GM19468 (cell line): ENCODE data around the gene UBE2G2.

Source experiments
- ATAC-seq: cut with Tn5 transposase; IDR thresholded peaks from one replicate; pipeline ENCODE4 v1.9.1; 2021; ENCODE audit warnings: mild to moderate bottlenecking, moderate library complexity, moderate number of reproducible peaks; ENCODE audit not compliant: unreplicated experiment; ENCODE audit errors: extremely low read depth

Gene UBE2G2

GRCh38 chr21:44766818-44767354 lies 34.7 kb downstream of the UBE2G2 start:
- no peak for ATAC-seq

DNA sequence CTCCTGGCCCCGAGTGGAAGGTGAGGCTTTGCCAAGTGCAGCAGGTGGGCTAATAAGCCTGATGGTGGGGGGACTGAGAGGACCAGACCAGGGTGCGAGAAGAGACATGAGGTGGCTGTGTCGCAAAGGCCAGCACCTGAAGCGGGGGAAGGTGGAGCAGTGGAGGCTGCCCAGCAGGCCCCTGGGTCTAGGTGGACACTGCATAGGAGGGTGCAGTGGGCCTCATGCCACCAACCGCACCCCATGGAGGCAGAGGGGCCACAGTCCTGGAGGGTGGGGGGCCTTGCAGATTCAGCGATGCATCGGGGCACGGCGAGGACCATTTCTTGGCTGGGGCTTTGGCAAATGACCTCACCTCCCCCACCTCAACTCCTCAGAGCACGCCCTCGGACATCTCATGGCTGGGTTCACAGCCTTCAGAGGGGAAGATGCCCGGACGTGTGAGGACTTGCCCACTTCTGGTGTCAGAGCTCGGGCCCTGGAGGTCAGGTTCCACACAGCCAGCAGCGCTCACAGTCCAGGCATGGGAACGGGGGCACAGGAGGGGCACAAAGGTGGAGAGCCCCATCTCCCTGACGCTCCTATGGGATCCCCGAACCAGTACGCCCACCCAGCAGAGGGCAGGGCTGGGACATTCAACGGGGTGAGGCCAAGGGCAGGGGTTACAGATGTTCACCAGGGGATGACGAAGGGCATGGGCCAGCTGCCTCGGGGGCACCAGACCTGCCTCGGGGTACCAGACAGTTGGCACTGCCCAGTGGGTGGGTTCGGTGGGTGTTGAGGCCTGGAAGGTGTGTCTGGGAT lies 35.4 kb downstream of the UBE2G2 start:
- ATAC-seq = no peak

DNA sequence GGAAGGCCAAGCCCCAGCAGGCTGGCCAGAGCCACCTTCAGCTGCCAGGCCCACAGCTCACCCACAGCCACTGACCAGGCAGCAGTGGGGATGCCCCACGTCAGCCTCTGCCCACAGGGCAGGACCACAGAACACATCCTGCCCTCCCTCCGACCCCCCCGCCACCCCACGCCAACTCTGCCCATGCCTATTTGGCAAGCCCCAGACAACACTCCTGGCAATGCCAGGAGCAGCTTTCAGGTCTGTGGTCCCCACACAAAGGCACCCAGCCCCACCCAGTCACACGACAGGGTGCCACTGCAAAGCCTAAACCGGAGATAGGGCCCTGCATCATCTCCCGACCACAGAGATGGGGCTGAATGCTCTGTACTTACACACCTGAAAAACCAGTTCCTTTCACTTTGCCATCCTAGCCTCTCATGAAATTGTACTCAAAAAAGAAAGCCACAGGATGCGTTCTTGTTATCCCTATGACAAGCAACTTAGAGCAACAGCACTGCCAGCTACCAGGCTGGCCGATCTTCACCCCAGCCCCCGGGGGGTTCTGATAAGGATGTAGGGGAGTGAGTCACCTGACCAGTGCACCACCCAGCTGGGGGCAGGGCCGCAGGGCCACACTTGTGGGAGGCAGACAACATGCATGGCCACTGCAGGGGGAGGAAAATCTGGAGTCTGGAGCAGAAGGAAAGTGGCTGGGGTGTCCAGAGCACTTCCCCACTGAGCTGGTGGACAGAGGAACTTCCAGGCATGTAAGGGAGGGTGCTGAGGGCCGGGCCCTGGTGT lies 36.2 kb downstream of the UBE2G2 start:
- no peak for ATAC-seq

DNA sequence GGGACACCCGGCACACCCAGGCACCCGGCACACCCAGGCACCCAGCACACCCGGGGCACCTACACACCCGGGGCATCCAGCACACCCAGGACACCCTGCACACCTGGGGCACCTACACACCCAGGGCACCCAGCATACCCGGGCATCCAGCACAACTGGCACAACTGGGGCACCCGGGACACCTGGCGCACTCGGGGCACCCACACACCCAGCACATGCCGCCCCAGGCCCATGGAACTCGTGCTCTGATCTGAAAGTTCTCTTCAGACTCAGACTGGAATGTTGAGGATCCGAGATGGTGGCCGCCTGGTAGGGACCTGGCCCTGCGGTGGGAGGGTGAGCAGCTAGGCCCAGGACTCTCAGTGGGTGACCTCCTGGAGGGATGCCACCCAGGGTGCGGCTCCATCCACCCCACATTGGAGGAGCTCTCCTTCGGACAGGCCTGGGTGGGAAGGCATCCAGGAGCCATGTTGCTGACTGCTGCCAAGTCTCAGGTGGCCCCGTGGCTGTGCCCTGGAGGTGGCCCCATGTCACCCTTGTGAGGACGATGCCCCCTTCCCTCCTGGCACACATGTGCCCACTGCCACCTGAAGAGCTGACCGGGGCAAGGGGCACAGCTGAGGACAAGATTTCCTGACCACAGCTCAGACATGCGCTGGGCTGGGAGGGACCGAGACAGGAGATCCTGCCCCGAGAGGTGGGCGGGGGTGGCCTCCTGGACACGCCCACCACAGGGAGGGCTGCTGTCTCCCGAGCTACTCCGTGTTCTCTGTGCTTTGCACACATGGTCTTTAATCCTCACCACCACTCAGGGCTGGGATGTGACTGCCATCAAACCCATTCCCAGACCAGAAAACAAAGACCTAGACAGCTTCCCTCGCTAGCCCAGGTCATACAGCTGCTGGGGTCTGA lies 37.0 kb downstream of the UBE2G2 start:
- no peak for ATAC-seq

- ATAC-seq = no peak
Measured at GRCh38 chr21:44763451-44764318, 37.9 kb downstream of the UBE2G2 start.

GRCh38 chr21:44763050-44763378 lies 38.6 kb downstream of the UBE2G2 start:
- no peak for ATAC-seq

GRCh38 chr21:44762221-44763049 lies 39.2 kb downstream of the UBE2G2 start:
- no peak for ATAC-seq

DNA sequence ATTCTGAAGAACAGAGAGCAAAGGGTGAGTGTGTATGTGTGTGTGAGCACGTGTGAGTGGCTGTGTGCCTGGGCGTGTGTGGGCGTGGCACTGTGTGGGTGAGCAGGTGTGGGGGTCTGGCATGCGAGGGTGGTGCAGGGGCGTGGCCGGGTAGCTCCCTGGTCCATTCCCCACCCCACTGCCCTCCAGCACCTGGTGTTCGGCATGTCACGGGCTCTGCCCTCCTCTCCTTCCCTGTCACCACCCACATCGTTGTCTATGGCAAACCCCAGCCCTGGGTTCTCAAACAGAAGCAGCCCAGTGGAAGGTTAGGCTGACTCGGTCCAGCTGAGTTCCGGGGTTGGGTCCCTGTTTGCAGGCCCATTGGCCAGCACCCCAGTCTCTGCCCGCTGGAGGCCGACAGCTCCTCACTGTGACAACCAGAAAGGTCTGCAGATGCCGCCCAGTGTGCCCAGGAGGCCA lies 39.8 kb downstream of the UBE2G2 start:
- no peak for ATAC-seq

GRCh38 chr21:44761011-44761729 lies 40.5 kb downstream of the UBE2G2 start:
- no peak for ATAC-seq

DNA sequence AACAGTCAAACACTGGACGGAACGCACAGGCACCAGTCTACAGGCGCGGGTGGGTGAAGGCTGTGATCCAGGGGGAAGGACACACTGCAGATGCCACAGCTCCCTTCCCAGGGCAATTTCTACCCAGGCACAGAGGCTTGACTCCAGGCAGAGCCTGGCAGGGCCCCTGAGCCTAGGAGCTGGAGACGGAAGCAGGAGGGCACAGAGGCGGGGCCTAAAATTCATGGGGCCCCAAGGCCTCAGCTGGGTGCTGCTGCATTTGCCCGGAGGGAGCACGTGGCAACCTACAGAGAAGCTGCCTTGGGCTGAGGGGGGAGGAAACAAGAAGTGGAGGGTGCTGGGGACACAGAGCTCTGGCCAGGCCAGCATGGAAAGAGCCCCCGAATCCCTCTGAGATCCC lies 41.2 kb downstream of the UBE2G2 start:
- no peak for ATAC-seq

GRCh38 chr21:44759628-44760285 lies 41.9 kb downstream of the UBE2G2 start:
- no peak for ATAC-seq

DNA sequence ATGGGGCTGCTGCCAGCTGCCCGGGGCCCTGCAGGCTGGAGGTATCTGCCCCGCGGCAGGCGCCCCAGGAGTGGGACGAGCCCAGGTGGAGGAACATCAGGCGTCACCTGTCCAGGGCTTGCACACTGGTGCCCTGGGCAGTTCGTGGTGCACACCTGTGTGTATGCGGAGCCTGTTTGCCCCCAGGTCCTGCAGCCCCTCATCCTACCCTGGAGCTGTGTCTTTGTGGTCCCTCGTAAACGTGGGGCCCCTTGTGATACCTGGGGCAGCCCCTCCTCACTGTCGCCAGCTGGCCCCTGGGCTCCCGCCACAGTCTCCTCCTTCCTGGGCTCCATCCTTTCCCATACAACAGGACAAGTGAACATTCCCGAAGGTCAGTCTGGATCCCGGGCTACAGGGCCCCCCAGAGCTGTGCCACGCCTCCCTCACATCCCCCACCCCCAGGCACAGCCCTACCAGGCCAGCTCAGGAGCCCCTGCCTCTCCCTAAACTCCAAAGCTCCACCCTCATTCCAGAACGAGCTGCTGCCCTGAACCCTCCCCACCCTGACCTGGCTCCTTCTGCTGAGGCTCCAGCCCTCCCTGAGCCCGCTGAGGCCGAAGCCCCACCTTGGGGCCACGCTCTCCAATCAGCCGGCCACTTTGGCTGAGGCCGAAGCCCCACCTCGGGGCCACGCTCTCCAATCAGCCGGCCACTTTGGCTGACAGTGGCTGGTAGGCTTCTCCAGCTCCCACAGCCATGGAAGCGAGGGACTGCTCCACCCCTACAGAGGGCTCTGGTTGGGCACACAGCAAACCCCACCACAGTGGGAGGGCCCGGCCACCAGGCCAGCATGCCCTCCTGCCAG lies 42.6 kb downstream of the UBE2G2 start:
- no peak for ATAC-seq

DNA sequence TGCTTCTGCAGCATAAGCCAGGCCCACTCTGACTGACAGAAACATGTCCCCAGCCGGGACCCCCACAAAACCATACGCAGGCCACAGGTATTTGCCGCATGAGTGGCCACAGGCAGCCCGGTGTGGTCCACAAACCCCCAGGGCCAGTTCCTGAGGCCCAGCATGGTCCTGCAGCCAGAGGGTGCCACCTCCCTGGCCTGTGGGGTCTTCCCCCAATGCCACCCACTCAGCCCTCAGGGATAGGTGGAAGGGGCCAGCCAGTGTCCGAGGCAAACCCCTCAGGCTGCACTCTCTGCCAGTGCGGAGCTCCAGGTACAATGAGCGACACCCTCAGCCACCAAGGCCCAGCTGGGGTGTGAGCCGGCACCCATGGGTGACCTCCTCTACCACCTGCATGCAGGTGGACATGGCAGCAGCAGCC lies 43.5 kb downstream of the UBE2G2 start:
- ATAC-seq = no peak

DNA sequence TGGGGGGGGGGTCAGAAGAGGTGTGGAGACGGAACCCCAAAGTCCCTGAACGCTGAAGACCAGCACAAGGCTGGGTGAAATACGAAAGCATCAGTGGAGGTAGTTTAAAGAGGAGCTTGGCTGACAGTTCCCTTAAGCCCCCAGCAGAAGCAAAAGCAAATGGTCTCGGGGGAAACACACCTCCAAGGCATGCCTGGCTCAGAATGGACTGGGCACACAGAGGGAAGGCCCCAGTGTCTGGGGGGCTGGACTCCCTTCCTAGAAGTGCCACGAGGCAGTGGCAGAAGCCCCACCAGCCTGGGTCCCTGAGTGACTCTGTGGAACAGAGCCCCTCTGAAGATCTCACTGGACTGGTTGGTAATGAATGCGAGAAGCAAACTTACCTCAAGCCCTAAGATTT lies 43.9 kb downstream of the UBE2G2 start:
- ATAC-seq = no peak

- no peak for ATAC-seq
Measured at GRCh38 chr21:44756423-44757185, 45.0 kb downstream of the UBE2G2 start.

- ATAC-seq = no peak
Measured at GRCh38 chr21:44755227-44755626, 46.4 kb downstream of the UBE2G2 start.
